Measurements from ENCODE around the gene FAM107A.
A peak's percentile ranks its signal among the peaks of the same experiment; 100 is the strongest.
"Not testable (repeated sequence)": the region's sequence is repeated elsewhere in the genome, so short reads cannot be mapped to it uniquely, and the experiment has no call there.

Gene FAM107A

DNA sequence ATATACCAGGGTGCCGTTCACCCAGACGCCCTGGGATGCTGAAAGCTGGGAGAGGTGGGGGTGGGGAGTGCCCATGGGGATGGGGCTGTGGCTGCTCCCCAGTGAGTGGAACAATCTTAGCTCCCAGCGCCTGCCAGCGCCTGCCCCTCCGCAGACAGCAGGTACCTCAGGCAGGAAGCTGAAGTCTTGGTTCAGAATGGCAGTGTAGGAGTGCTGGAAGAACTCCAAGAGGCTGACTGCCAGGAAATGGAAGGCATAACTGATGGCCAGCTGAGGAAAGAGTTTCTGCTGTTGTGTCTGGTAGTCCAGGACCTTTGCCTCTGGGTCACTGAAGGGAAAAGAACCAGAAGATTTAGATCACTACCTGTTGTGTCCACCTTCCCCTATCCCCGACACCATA, 48.6 kb downstream of the FAM107A start:
- no peaks in the 10 kb centered on the region for H3K36me3 Mint-ChIP-seq (ENCODE audit: low read depth)
- no peak overlapping the region for H3K4me3 Mint-ChIP-seq
- H3K27me3 Mint-ChIP-seq: no peaks in the 10 kb centered on the region
- no peak for ATAC-seq
- H3K4me1 Mint-ChIP-seq: peaks cover 15% of the 10 kb centered on the region
- no peak overlapping the region for H3K27ac Mint-ChIP-seq
- no peak for DNase-seq
- H3K9me3 Mint-ChIP-seq: no peaks in the 10 kb centered on the region

- H3K36me3 Mint-ChIP-seq (ENCODE audit: low read depth); DNase-seq; H3K27me3 Mint-ChIP-seq; H3K4me3 Mint-ChIP-seq; H3K27ac Mint-ChIP-seq; H3K9me3 Mint-ChIP-seq; H3K4me1 Mint-ChIP-seq; ATAC-seq: not testable (repeated sequence)
Observed at GRCh38 chr3:58527440-58527839, 49.8 kb downstream of the FAM107A start.

- no peaks in the 10 kb centered on the region for H3K4me1 Mint-ChIP-seq
- H3K36me3 Mint-ChIP-seq (ENCODE audit: low read depth): no peaks in the 10 kb centered on the region
- H3K27me3 Mint-ChIP-seq: no peaks in the 10 kb centered on the region
- DNase-seq (no peak), ATAC-seq (peak; percentile 65)
- H3K4me3 Mint-ChIP-seq: no peak overlapping the region
- H3K9me3 Mint-ChIP-seq: no peaks in the 10 kb centered on the region
- H3K27ac Mint-ChIP-seq: no peak overlapping the region
Observed at GRCh38 chr3:58526515-58526957, 50.7 kb downstream of the FAM107A start.

GRCh38 chr3:58524326-58524888, 52.8 kb downstream of the FAM107A start:
- Mint-ChIP-seq H3K4me1 (no peaks in the 10 kb centered on the region), H3K27me3 (no peaks in the 10 kb centered on the region), H3K36me3 (ENCODE audit: low read depth) (no peaks in the 10 kb centered on the region), H3K4me3 (no peak overlapping the region), H3K27ac (no peak overlapping the region), H3K9me3 (no peaks in the 10 kb centered on the region)
- ATAC-seq (no peak), DNase-seq (no peak)

DNA sequence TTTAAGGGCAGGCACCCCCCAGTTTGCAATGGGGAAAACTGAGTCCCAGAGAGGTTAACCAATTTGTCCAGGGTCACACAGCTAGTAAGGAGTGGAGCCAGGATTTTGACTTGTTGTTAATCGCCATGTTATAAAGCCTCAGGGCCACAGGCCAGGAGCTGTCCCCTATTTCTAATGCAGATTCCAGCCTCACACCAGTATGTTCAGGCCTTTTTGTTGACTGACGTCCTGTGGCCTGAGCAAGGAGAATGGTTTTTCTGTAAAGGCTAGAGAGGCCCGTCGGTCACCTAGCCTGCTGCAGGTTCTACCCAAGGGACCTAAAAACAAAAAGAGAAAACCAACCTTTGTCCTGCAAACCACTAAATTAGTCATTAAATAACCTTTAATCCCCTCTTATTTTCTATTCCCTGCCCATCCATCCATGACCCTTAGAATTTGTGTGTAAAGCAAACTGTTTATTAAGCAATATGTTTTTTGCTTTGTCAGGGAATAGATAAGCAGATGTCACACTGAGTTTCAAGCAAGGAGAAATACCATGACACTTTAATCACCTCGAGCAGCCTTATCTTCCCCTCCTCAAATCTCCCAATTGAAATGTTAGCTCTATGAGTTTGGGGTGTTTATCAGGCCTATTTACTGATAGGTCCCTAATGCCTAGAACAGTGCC, 54.3 kb downstream of the FAM107A start:
- DNase-seq (no peak), ATAC-seq (no peak)
- Mint-ChIP-seq H3K27ac (no peak overlapping the region), H3K36me3 (ENCODE audit: low read depth) (no peaks in the 10 kb centered on the region), H3K9me3 (no peaks in the 10 kb centered on the region), H3K4me1 (no peaks in the 10 kb centered on the region), H3K4me3 (no peak overlapping the region), H3K27me3 (no peaks in the 10 kb centered on the region)

DNA sequence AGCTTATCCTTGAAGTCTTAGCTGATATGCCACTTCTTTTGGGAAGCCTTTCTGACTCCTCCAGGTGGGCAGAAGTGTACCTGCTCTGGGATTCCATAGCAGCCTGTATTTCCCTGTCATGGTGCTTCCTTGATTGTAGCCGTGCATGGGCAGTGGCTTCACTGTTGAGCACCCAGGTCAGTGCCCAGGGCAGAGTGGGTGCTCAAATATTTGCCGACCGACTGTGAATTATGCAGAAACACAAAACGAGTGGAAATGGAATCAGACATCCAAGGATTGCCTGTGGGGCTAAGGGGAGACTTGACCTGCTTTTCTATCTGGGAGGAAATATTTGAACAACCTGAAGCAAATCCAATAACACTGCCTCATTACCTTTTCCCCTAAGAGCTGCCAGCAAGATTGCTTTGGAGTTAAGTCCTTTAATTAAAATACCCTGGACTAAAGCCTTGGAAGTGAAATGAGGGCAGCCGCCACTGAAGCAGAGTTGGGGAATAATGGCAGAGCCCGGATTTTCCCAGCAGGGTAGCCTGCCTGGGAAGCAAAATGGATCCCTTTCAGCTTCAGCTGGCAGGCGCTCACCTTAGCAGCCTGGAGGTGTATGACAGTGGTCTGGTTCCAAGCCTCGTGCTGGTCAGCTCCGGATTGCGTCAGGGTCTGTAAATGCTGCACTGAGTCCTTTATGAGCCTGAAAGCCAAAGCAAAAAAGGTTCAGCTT, 55.1 kb downstream of the FAM107A start:
- Mint-ChIP-seq H3K9me3 (no peaks in the 10 kb centered on the region), H3K27me3 (no peaks in the 10 kb centered on the region), H3K4me3 (no peak overlapping the region), H3K27ac (no peak overlapping the region), H3K4me1 (no peaks in the 10 kb centered on the region), H3K36me3 (ENCODE audit: low read depth) (no peaks in the 10 kb centered on the region)
- DNase-seq: no peak
- ATAC-seq: no peak

DNA sequence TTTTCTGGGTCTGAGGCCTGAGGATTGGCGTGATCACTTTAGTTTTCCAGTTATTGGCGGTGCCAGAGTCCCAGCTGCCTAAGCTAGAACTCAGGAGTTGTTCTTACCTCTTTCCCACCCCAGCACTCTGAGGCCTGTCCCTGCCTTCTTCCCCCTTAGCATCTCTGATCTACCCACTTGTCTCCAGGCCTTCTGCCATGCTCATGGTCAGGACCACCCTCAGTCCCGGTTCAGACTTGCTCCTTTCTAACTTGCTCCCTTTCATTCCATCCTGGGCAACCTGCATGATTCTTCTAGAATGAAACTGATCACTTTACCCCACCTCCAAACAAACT, 55.9 kb downstream of the FAM107A start:
- H3K36me3 Mint-ChIP-seq (ENCODE audit: low read depth): no peaks in the 10 kb centered on the region
- ATAC-seq: no peak
- H3K4me1 Mint-ChIP-seq: no peaks in the 10 kb centered on the region
- no peak for DNase-seq
- no peaks in the 10 kb centered on the region for H3K27me3 Mint-ChIP-seq
- H3K4me3 Mint-ChIP-seq: no peak overlapping the region
- no peak overlapping the region for H3K27ac Mint-ChIP-seq
- no peaks in the 10 kb centered on the region for H3K9me3 Mint-ChIP-seq

GRCh38 chr3:58520403-58521335, 56.5 kb downstream of the FAM107A start:
- Mint-ChIP-seq H3K36me3 (ENCODE audit: low read depth) (no peaks in the 10 kb centered on the region), H3K27ac (no peak overlapping the region), H3K27me3 (no peaks in the 10 kb centered on the region), H3K4me3 (no peak overlapping the region), H3K4me1 (no peaks in the 10 kb centered on the region), H3K9me3 (no peaks in the 10 kb centered on the region)
- ATAC-seq (peak; percentile 36), DNase-seq (no peak)

DNA sequence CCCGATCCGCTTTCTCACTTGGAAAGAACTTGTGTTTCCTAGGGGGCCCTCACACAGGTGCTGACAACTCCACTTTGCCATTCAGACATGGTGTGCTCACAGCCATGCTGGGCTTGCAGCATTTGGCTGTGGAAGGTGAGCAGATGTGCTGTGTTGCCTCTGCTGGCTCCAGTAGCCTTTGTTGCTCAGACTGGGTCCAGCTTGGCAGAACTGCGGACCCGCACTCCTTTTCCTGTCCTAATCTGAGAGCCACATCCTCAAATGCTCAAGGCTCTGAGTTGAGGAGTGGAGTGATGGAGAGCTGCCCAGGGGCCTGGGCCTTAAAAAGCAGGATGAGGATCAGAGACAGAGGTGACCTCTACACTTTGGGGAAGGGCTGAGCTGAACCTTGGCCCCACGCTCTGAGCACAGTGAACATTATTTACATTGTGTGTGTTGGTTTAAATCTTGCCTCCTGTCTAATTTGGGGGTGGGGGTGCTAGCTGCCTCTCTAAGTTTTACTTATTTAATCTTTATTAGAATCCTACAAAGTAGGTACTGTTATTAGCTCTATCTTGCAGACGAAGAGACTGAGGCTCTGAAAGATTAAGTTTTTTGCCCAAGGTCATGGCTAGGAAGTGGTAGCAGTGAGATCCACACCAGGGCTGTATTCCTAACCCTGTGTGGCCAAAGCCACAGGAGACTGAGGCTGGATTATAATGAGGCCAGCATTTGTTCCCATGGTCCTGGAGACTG, 57.4 kb downstream of the FAM107A start:
- no peaks in the 10 kb centered on the region for H3K36me3 Mint-ChIP-seq (ENCODE audit: low read depth)
- no peaks in the 10 kb centered on the region for H3K4me1 Mint-ChIP-seq
- no peak for DNase-seq
- no peaks in the 10 kb centered on the region for H3K27me3 Mint-ChIP-seq
- ATAC-seq: no peak
- no peak overlapping the region for H3K4me3 Mint-ChIP-seq
- no peaks in the 10 kb centered on the region for H3K9me3 Mint-ChIP-seq
- no peak overlapping the region for H3K27ac Mint-ChIP-seq

DNA sequence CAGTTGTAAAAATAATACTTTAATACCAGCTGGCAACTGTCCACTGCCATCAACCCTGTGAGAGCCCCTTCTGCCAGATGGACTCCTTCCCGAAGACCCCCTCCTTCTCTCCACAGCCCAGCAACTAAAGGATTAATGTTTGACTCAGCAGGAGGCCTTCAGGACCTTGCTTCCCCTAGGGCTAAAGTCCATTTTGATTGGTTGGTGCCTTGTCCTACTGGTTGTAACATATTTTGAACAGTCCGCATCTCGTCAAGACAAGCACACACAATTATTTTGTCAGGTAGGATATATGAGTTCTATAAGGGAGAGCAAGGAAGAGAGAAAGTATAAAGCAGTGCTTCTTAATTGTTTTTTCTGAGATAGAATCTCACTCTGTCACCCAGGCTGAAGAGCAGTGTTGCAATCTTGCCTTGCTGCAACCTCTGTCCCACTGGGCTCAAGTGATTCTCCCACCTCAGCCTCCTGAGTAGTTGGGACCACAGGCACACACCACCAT, 58.9 kb downstream of the FAM107A start:
- Mint-ChIP-seq H3K27me3 (no peaks in the 10 kb centered on the region), H3K36me3 (ENCODE audit: low read depth) (no peaks in the 10 kb centered on the region), H3K9me3 (no peaks in the 10 kb centered on the region), H3K4me3 (no peak overlapping the region), H3K4me1 (no peaks in the 10 kb centered on the region), H3K27ac (no peak overlapping the region)
- ATAC-seq (no peak), DNase-seq (no peak)

- H3K4me1 Mint-ChIP-seq: no peaks in the 10 kb centered on the region
- no peak overlapping the region for H3K27ac Mint-ChIP-seq
- no peak for DNase-seq
- no peaks in the 10 kb centered on the region for H3K36me3 Mint-ChIP-seq (ENCODE audit: low read depth)
- H3K27me3 Mint-ChIP-seq: no peaks in the 10 kb centered on the region
- H3K4me3 Mint-ChIP-seq: no peak overlapping the region
- no peak for ATAC-seq
- no peaks in the 10 kb centered on the region for H3K9me3 Mint-ChIP-seq
Observed at GRCh38 chr3:58514405-58514804, 62.8 kb downstream of the FAM107A start.

Measured in activated naive CD8-positive, alpha-beta T cell treated with anti-CD3 and anti-CD28 coated beads, Interleukin-2, amount 50 U/mL, for 24 hours (primary cell).